Measurements from ENCODE around the gene C2orf72.

Gene C2orf72

DNA sequence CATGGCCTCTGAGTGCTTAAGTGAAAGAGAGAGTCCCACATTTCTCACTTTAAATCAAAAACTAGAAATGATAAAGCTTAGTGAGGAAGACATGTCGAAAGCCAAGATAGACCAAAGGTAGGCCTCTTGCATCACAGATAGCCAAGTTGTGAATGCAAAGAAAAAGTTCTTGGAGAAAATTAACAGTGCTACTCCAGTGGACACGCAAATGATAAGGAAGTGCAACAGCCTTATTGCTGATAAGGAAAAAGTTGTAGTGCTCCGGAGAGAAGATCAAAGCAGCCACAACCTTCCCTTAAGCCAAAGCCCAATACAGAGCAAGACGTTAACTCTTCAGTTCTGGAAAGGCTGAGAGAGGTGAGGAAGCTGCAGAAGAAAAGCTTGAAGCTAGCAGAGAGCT lies 51.4 kb downstream of the C2orf72 start:
- peak; percentile 10 for DNase-seq

DNA sequence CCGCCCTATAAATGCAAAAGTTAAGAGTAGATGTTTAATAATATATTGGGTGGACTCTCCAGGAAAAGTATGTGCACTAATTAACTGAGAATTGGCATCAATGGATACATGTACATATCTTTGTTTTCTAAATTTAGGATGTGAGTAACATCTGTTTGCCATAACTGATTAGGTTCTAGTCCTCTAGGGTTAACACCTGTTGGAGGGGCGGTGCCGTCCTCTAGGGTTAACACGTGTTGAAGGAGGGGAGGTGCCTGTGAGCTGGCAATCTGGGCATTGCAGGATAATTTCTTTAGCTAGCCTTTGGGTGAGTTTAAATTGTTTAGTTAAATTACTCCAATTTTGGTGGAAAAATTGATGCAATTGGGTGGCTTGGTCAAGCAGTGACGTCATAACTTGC lies 56.6 kb downstream of the C2orf72 start:
- DNase-seq, result no peak

DNA sequence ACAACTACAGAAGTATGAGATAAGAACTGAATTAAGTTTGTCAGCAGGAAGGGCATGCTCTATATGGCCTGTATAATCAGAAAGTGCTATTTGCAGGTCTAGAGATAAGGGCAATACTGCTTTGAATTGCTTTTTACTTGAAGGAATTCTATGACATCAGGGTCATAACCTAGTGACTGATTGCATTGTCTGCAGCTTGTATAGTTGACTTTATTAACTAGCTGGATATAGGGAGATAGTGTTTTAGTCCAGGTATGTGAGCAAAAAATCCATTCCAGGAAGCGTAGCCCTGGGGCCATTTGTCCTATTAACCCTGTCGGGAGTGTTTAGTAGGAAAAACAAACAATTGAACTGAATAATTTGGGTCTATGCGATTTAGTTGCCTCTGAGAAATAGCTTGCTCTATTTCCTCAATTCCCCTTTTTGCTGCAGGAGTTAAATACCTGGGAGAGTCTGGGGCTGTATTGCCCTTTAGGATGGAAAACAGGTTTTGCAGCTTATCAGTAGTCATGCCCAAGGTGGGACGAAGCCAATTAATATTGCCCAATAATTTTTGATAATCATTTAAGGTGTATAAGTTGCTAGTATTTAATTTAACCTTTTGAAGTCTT lies 57.5 kb downstream of the C2orf72 start:
- peak; percentile 26 for DNase-seq

All from hematopoietic multipotent progenitor cell treated with erythropoietin and hydrocortisone succinate and interleukin-3 and kit ligand, for 6 days (in vitro differentiated cells).